HepG2 (cell line): Measurements from ENCODE around the gene PSMG4. TPM values are rescaled to one million over a fixed set of nuclear protein-coding genes. Genes with fewer than 3 reads are reported as not detected.

Experiments
- FOXC1 ChIP-seq: sonication (generic); formaldehyde crosslinking; IDR thresholded peaks from 2 replicates; pipeline ENCODE4 v1.8.0; 2022; ENCODE audit warnings: mild to moderate bottlenecking, missing genetic modification reagents, borderline replicate concordance
- KAT8 ChIP-seq: IDR thresholded peaks from 2 replicates; pipeline ENCODE4 v1.6.1; 2016; ENCODE audit warnings: missing genetic modification reagents, missing compliant biosample characterization
- KDM3A ChIP-seq: IDR thresholded peaks from 2 replicates; pipeline ENCODE4 v1.6.1; 2018; ENCODE audit warnings: low read depth, missing compliant biosample characterization
- NPAS2 ChIP-seq: sonication (generic); formaldehyde crosslinking; IDR thresholded peaks from 2 replicates; pipeline ENCODE4 v1.8.0; 2022; ENCODE audit warnings: mild to moderate bottlenecking, missing genetic modification reagents, borderline replicate concordance
- NRL ChIP-seq: sonication (generic); formaldehyde crosslinking; IDR thresholded peaks from 2 replicates; pipeline ENCODE4 v1.5.0; 2020; ENCODE audit warnings: missing genetic modification reagents, mild to moderate bottlenecking, moderate library complexity, borderline replicate concordance
- POLR2G ChIP-seq: fragments of 200-400 bp; formaldehyde crosslinking; IDR thresholded peaks from 2 replicates; pipeline ENCODE4 v1.6.1; 2018; ENCODE audit warnings: mild to moderate bottlenecking, low read depth, low read length, moderate library complexity
- SP2 ChIP-seq: sonication (generic); formaldehyde crosslinking; IDR thresholded peaks from 2 replicates; pipeline ENCODE4 v1.5.1; 2020; ENCODE audit warnings: mild to moderate bottlenecking, missing genetic modification reagents
- SRSF4 ChIP-seq: fragments of 200-400 bp; formaldehyde crosslinking; IDR thresholded peaks from one replicate; pipeline ENCODE4 v1.6.1; 2018; ENCODE audit warnings: mild to moderate bottlenecking, low read depth, low read length, moderate library complexity; ENCODE audit not compliant: poor library complexity, severe bottlenecking
- SUZ12 ChIP-seq: fragments of 150-350 bp; IDR thresholded peaks from 2 replicates; pipeline ENCODE4 v1.6.1; 2014; ENCODE audit warnings: low read depth, low read length
- U2AF1 ChIP-seq: fragments of 200-400 bp; formaldehyde crosslinking; optimal IDR thresholded peaks from 2 replicates; pipeline ENCODE3; 2017; ENCODE audit warnings: mild to moderate bottlenecking, low read depth, low read length
- WIZ ChIP-seq: sonication (generic); formaldehyde crosslinking; IDR thresholded peaks from 2 replicates; pipeline ENCODE4 v1.5.1; 2020; ENCODE audit warnings: mild to moderate bottlenecking, missing genetic modification reagents
- ZBTB20 ChIP-seq: sonication (generic); formaldehyde crosslinking; IDR thresholded peaks from 2 replicates; pipeline ENCODE4 v1.8.1; 2023; ENCODE audit warnings: missing genetic modification reagents, low read depth, mild to moderate bottlenecking, borderline replicate concordance
- ZFP36L1 ChIP-seq: sonication (generic); formaldehyde crosslinking; IDR thresholded peaks from 2 replicates; pipeline ENCODE4 v1.8.0; 2022; ENCODE audit warnings: mild to moderate bottlenecking, missing genetic modification reagents, moderate library complexity
- ZNF160 ChIP-seq: sonication (generic); formaldehyde crosslinking; IDR thresholded peaks from 2 replicates; pipeline ENCODE4 v1.8.0; 2022; ENCODE audit warnings: mild to moderate bottlenecking, inconsistent platforms, missing genetic modification reagents
- ZNF251 ChIP-seq: sonication (generic); formaldehyde crosslinking; IDR thresholded peaks from 2 replicates; pipeline ENCODE4 v1.9.0; 2021; ENCODE audit warnings: mild to moderate bottlenecking, missing genetic modification reagents
- ZNF709 ChIP-seq: sonication (generic); formaldehyde crosslinking; IDR thresholded peaks from 2 replicates; pipeline ENCODE4 v1.5.0; 2020; ENCODE audit warnings: mild to moderate bottlenecking, missing genetic modification reagents
- ZNF713 ChIP-seq: sonication (generic); formaldehyde crosslinking; IDR thresholded peaks from 2 replicates; pipeline ENCODE4 v1.4.0; 2020; ENCODE audit warnings: mild to moderate bottlenecking, missing genetic modification reagents
- ZSCAN25 ChIP-seq: sonication (generic); formaldehyde crosslinking; IDR thresholded peaks from 2 replicates; pipeline ENCODE4 v1.8.0; 2022; ENCODE audit warnings: mild to moderate bottlenecking, missing genetic modification reagents
- ZZZ3 ChIP-seq: sonication (generic); formaldehyde crosslinking; IDR thresholded peaks from 2 replicates; pipeline ENCODE4 v1.4.0; 2020; ENCODE audit warnings: missing genetic modification reagents, mild to moderate bottlenecking, borderline replicate concordance
- polyA plus RNA-seq, 8 experiments: library from polyadenylated mRNA; depleted of rRNA in 3 of 8; stranded (reverse) in 7 of 8; unstranded in 1 of 8; fragments of >200 nt; fragmentation: Illumina TruSeq in 4 of 8; extraction: Trizol in 4 of 8; gene quantifications; 2 replicates each; pipeline versions ENCODE4 v1.2.1 to v1.2.3, GENCODE V29; 2011 to 2016; ENCODE audit warnings: low read depth in 4 of 8, missing spikeins in 1 of 8, mixed read lengths in 1 of 8; ENCODE audit not compliant: insufficient read depth in 1 of 8
- total RNA-seq, 5 experiments: library from RNA; depleted of rRNA; stranded (reverse); fragments of >200 nt; fragmentation: Illumina TruSeq; extraction: Trizol; gene quantifications; 2 replicates each; pipeline ENCODE4 v1.2.3, GENCODE V29; 2016; ENCODE audit warnings: low read depth in 1 of 5
- TF ChIP-seq, protein P1 (sequence below): sonication (generic); formaldehyde crosslinking; IDR thresholded peaks from 2 replicates; pipeline ENCODE4 v1.5.0; 2020; ENCODE audit warnings: missing genetic modification reagents
- TF ChIP-seq, protein P2 (sequence below): fragments of 450-650 bp; IDR thresholded peaks from 2 replicates; pipeline ENCODE4 v1.6.1; 2016
- TF ChIP-seq, protein P3 (sequence below): sonication (generic); formaldehyde crosslinking; IDR thresholded peaks from 2 replicates; pipeline ENCODE4 v1.4.0; 2020; ENCODE audit warnings: missing genetic modification reagents

The PSMG4 gene
- total and polyA plus RNA-seq, 2 of the 13 experiments (the other 11 are each of a cell fraction or from before 2014, with no cell fraction given): 28.5 to 32.8 TPM

DNA sequence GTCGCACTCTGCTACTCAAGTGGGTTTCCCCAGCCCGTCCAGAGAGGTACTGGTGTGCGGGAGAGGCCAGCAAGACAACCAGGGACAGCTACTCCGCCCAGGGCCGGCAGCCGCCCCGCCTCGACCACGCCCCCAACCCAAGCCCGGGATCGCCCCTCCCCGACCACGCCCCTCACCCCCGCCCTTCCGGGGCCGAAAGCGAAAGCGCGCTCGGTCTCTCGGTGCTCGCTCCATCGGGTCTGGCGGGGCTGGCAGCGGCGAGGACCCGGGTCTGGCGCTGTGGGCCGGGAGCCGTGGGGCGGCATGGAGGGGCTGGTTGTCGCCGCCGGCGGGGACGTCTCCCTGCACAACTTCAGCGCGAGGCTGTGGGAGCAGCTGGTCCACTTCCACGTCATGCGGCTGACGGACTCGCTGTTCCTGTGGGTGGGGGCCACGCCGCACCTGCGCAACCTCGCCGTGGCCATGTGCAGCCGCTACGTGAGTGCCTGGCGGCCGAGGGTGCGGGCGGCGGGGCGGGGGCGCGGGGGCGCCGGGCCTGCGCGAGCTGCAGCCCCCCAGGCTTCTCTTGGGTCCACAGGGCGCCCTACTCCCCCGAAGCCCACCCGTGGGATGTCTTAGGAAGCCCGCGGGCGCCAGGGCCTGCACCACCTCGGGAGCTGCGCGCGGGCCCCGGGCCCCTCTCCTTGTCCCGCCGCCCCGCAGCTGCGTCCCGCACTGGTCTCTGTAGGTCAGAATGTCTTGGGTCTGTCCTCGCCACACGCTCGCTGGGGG lies at the start of gene PSMG4 (continued):
- no peak for TF ChIP-seq ZFP36L1 (CRISPR knock-in tag)
- no peak for TF ChIP-seq ZNF713
- TF ChIP-seq ZSCAN25: peak; percentile 52; the same call in 1 of the 2 replicates
- no peak for TF ChIP-seq ZNF251 (CRISPR knock-in tag)
- peak; percentile 73; the same call in 1 of the 2 replicates for TF ChIP-seq ZBTB20 (CRISPR knock-in tag)
- no peak for TF ChIP-seq WIZ (CRISPR knock-in tag)
- TF ChIP-seq, protein P1, sequence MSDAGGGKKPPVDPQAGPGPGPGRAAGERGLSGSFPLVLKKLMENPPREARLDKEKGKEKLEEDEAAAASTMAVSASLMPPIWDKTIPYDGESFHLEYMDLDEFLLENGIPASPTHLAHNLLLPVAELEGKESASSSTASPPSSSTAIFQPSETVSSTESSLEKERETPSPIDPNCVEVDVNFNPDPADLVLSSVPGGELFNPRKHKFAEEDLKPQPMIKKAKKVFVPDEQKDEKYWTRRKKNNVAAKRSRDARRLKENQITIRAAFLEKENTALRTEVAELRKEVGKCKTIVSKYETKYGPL: no peak
- no peak for TF ChIP-seq U2AF1
- TF ChIP-seq ZNF709: peak; percentile 93
- TF ChIP-seq SUZ12: no peak
- no peak for TF ChIP-seq NPAS2 (CRISPR knock-in tag)
- TF ChIP-seq KAT8 (CRISPR knock-in tag): peak; percentile 91
- TF ChIP-seq ZNF160 (CRISPR knock-in tag): peak; percentile 84
- TF ChIP-seq, protein P2, sequence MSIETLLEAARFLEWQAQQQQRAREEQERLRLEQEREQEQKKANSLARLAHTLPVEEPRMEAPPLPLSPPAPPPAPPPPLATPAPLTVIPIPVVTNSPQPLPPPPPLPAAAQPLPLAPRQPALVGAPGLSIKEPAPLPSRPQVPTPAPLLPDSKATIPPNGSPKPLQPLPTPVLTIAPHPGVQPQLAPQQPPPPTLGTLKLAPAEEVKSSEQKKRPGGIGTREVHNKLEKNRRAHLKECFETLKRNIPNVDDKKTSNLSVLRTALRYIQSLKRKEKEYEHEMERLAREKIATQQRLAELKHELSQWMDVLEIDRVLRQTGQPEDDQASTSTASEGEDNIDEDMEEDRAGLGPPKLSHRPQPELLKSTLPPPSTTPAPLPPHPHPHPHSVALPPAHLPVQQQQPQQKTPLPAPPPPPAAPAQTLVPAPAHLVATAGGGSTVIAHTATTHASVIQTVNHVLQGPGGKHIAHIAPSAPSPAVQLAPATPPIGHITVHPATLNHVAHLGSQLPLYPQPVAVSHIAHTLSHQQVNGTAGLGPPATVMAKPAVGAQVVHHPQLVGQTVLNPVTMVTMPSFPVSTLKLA: peak; percentile 69
- TF ChIP-seq NRL (CRISPR knock-in tag): peak; percentile 64; the same call in 1 of the 2 replicates
- TF ChIP-seq FOXC1 (CRISPR knock-in tag): peak; percentile 64; the same call in 1 of the 2 replicates
- TF ChIP-seq, protein P3, sequence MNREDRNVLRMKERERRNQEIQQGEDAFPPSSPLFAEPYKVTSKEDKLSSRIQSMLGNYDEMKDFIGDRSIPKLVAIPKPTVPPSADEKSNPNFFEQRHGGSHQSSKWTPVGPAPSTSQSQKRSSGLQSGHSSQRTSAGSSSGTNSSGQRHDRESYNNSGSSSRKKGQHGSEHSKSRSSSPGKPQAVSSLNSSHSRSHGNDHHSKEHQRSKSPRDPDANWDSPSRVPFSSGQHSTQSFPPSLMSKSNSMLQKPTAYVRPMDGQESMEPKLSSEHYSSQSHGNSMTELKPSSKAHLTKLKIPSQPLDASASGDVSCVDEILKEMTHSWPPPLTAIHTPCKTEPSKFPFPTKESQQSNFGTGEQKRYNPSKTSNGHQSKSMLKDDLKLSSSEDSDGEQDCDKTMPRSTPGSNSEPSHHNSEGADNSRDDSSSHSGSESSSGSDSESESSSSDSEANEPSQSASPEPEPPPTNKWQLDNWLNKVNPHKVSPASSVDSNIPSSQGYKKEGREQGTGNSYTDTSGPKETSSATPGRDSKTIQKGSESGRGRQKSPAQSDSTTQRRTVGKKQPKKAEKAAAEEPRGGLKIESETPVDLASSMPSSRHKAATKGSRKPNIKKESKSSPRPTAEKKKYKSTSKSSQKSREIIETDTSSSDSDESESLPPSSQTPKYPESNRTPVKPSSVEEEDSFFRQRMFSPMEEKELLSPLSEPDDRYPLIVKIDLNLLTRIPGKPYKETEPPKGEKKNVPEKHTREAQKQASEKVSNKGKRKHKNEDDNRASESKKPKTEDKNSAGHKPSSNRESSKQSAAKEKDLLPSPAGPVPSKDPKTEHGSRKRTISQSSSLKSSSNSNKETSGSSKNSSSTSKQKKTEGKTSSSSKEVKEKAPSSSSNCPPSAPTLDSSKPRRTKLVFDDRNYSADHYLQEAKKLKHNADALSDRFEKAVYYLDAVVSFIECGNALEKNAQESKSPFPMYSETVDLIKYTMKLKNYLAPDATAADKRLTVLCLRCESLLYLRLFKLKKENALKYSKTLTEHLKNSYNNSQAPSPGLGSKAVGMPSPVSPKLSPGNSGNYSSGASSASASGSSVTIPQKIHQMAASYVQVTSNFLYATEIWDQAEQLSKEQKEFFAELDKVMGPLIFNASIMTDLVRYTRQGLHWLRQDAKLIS (CRISPR knock-in tag): no peak
- no peak for TF ChIP-seq SP2 (CRISPR knock-in tag)
- TF ChIP-seq SRSF4: no peak
- TF ChIP-seq KDM3A: 0 out of 2 replicates have a peak, but pooled peaks have one; percentile 80
- peak; percentile 82; the same call in 1 of the 2 replicates for TF ChIP-seq ZZZ3 (CRISPR knock-in tag)
- peak; percentile 81 for TF ChIP-seq POLR2G
